ENCODE data around the gene TMEM63C. TPM values are rescaled to one million over a fixed set of nuclear protein-coding genes. Genes with fewer than 3 reads are reported as not detected.

TMEM63C gene
- total RNA-seq, 4 donors from 2014 or later = 20.1 to 60.2 (median 33.9) TPM

DNA sequence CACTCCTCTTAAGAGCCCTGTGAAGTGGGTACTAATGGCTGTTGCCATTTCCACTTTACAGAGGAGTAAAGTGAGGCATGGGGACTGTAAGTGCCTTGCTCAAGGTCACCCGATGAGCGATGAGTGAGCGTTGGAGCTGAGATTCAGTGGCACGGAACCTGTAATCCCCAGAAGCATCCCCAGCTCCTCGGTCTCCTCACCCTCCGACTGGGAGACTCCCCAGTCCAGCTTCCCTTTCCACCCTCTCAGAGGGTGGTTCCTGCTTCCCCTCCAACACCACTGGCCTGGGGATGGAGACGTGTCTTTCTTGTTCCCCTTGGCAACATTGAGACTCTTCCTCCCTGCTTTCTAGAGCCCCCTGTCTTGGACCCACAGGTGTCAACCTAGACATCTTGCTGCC, 32.6 kb downstream of the TMEM63C start:
- intact Hi-C loops (cut with DNase I; ENCODE audit: low total_unique reads) = no loop called here

DNA sequence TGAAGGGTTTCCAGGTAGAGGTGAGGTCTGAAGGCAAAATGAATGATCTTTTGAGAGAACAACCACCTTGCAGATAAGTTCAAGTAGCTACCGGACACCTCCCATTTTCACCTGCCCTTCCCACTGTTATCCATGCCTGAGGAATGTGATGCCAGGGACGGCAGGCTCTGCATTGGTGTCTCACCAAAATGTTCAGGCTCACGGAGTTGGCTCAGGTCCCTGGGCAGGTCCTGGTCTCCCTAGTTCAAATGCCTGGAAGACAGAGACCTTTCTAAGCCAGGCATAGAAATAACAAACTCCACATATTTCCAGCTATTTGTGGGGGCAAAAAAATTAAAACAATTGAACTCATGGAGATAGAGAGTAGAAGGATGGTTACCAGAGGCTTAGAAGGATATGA, 36.0 kb downstream of the TMEM63C start:
- no peaks in the 10 kb centered on the region for H3K9me3 ChIP-seq
- 49 to 70% methylated on average over 3 of the region's 3 CpGs for WGBS, 2 donors (ENCODE audit: low coverage in 1 of 2)
- H3K4me1 ChIP-seq = no peaks in the 10 kb centered on the region
- H3K27me3 ChIP-seq = no peaks in the 10 kb centered on the region
- intact Hi-C loops (cut with DNase I; ENCODE audit: low total_unique reads) = no loop called here
- no peak overlapping the region for H3K4me3 ChIP-seq
- no peaks in the 10 kb centered on the region for H3K36me3 ChIP-seq
- DNase-seq = no peak
- TF ChIP-seq, protein P1, sequence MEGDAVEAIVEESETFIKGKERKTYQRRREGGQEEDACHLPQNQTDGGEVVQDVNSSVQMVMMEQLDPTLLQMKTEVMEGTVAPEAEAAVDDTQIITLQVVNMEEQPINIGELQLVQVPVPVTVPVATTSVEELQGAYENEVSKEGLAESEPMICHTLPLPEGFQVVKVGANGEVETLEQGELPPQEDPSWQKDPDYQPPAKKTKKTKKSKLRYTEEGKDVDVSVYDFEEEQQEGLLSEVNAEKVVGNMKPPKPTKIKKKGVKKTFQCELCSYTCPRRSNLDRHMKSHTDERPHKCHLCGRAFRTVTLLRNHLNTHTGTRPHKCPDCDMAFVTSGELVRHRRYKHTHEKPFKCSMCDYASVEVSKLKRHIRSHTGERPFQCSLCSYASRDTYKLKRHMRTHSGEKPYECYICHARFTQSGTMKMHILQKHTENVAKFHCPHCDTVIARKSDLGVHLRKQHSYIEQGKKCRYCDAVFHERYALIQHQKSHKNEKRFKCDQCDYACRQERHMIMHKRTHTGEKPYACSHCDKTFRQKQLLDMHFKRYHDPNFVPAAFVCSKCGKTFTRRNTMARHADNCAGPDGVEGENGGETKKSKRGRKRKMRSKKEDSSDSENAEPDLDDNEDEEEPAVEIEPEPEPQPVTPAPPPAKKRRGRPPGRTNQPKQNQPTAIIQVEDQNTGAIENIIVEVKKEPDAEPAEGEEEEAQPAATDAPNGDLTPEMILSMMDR (IDR thresholded peaks at IDR 0.05) = no peak
- TF ChIP-seq POLR2AphosphoS5 (IDR thresholded peaks at IDR 0.05) (no peak), POLR2A (IDR thresholded peaks at IDR 0.05) (no peak), EP300 (IDR thresholded peaks at IDR 0.05; ENCODE audit: low read depth) (no peak)
- H3K27ac ChIP-seq = no peak overlapping the region
- in situ Hi-C loops (cut with MboI; ENCODE audit: low pct_ligation_motif_present in 1 of 4, low pct_unique_long_range_greater_than_20kb in 1 of 4, low sequenced_read_pairs in 3 of 4) = no loop called here

More for the DNA sequence above, 32.6 kb downstream of the TMEM63C start:
- Histone ChIP-seq H3K9me3 (no peaks in the 10 kb centered on the region), H3K27me3 (no peaks in the 10 kb centered on the region), H3K27ac (no peak overlapping the region), H3K36me3 (no peaks in the 10 kb centered on the region), H3K4me3 (no peak overlapping the region), H3K4me1 (no peaks in the 10 kb centered on the region)
- no peak for DNase-seq
- in situ Hi-C loops (cut with MboI; ENCODE audit: low pct_ligation_motif_present in 1 of 4, low pct_unique_long_range_greater_than_20kb in 1 of 4, low sequenced_read_pairs in 3 of 4) = no loop called here
- no peak for TF ChIP-seq POLR2AphosphoS5 (IDR thresholded peaks at IDR 0.05)
- no peak for TF ChIP-seq POLR2A (IDR thresholded peaks at IDR 0.05)
- TF ChIP-seq EP300 (IDR thresholded peaks at IDR 0.05; ENCODE audit: low read depth) = no peak
- TF ChIP-seq, protein P1 (IDR thresholded peaks at IDR 0.05) = no peak
- WGBS, 2 donors (ENCODE audit: low coverage in 1 of 2) = 67 to 84% methylated on average over 1 to 7 of the region's 7 CpGs

DNA sequence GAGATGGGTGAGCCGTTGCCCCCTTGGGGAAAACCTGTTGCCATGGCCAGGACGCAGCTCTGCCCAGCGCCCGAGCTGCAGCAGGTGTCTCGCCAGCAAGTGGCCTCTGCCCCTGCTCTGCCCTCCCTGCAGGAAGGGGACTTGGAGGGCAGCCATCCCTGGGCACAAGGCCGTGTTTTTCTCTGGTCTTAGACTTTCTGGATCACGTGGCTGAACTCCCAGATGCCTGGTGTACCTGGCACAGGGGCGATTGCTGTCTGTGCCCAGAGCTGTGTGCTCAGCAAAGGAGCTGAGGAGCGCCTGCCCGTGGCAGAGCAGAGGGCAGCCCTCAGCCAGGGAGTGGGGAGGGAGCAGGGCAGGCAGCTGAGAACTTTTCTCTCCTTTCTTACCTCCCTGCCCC, 38.0 kb downstream of the TMEM63C start:
- in situ Hi-C loops (cut with MboI; ENCODE audit: low pct_ligation_motif_present in 1 of 4, low pct_unique_long_range_greater_than_20kb in 1 of 4, low sequenced_read_pairs in 3 of 4) = no loop called here
- Histone ChIP-seq H3K36me3 (no peaks in the 10 kb centered on the region), H3K4me1 (no peaks in the 10 kb centered on the region), H3K4me3 (no peak overlapping the region), H3K27ac (no peak overlapping the region), H3K27me3 (no peaks in the 10 kb centered on the region), H3K9me3 (no peaks in the 10 kb centered on the region)
- intact Hi-C loops (cut with DNase I; ENCODE audit: low total_unique reads) = no loop called here
- 58% methylated on average over 10 of the region's 10 CpGs; no CpG with 5 or more reads in 1 of the 2 donors for WGBS, 2 donors (ENCODE audit: low coverage in 1 of 2)
- no peak for DNase-seq
- no peak for TF ChIP-seq POLR2AphosphoS5 (IDR thresholded peaks at IDR 0.05)
- no peak for TF ChIP-seq EP300 (IDR thresholded peaks at IDR 0.05; ENCODE audit: low read depth)
- TF ChIP-seq, protein P1 (IDR thresholded peaks at IDR 0.05) = no peak
- TF ChIP-seq POLR2A (IDR thresholded peaks at IDR 0.05) = no peak

DNA sequence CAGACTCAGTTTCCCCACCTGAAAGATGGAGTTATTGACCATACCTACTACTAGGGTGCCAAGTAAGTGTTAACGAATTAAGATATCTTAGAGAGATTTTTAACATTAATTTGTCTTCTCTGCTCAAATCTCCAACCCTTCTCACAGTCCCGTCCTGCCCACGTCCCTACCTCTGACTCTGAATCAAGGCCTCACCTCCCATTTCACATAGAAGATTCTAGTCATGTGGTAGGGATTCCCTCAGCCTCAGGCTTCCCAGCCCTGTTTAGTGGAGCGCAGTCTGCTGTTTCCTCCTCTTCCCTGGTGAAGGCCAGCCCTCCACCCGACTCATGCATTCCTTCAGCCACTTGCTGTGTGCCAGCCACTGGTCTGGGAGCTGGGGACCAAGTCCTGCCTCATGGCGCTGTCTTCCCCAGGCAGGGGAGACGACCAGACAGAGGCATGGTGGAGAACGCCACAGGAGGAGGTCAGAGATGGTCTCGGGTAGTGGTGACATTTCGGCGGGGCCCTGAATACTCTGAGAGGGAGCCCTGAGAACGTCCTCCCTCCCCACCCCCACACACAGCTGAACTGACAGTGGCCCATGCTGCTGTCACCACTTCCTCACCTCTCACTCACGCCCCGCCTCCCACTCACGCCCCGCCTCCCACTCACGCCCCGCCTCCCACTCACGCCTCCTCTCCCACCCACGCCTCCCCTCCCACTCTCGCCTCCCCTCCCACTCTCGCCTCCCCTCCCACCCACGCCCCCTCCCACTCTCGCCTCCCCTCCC, 38.8 kb downstream of the TMEM63C start:
- 63 to 82% methylated on average over 8 to 19 of the region's 24 CpGs for WGBS, 2 donors (ENCODE audit: low coverage in 1 of 2)
- intact Hi-C loops (cut with DNase I; ENCODE audit: low total_unique reads) = no loop called here

More for the DNA sequence above, 38.8 kb downstream of the TMEM63C start:
- Histone ChIP-seq H3K4me3 (no peak overlapping the region), H3K9me3 (no peaks in the 10 kb centered on the region), H3K4me1 (no peaks in the 10 kb centered on the region), H3K27ac (no peak overlapping the region), H3K36me3 (no peaks in the 10 kb centered on the region), H3K27me3 (no peaks in the 10 kb centered on the region)
- in situ Hi-C loops (cut with MboI; ENCODE audit: low pct_ligation_motif_present in 1 of 4, low pct_unique_long_range_greater_than_20kb in 1 of 4, low sequenced_read_pairs in 3 of 4) = no loop called here
- TF ChIP-seq EP300 (IDR thresholded peaks at IDR 0.05; ENCODE audit: low read depth) (no peak), POLR2A (IDR thresholded peaks at IDR 0.05) (no peak), POLR2AphosphoS5 (IDR thresholded peaks at IDR 0.05) (no peak)
- TF ChIP-seq, protein P1 (IDR thresholded peaks at IDR 0.05) = no peak
- DNase-seq = no peak
